CD4-positive, alpha-beta T cell treated with Interleukin-6 at 100 ng/mL for 8 hours (primary cell): Measurements from ENCODE around the gene SCAF4.
"Not testable (repeated sequence)": the region's sequence is repeated elsewhere in the genome, so short reads cannot be mapped to it uniquely, and the experiment has no call there.

Experiments used
- DNase-seq: peaks from one replicate; pipeline ENCODE4 v3.0.0-alpha.2; 2020; ENCODE audit warnings: mixed read lengths, low spot score

SCAF4 gene

DNA sequence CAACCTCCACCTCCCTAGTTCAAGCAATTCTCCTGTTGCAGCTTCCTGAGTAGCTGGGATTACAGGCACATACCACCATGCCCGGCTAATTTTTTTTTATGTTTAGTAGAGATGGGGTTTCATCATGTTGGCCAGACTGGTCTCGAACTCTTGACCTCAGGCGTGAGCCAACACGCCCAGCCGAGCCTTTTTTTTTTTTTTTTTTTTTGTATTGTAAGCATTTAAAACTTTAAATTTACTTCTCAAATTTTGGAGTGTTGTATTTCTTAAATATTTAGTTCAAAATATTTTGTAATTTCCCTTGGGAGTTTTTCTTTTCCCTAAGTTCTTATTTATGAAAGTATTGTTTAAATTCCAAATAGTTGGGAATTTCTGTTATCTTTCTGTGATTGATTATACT lies 9.2 kb upstream of the SCAF4 start:
- DNase-seq, result no peak

DNA sequence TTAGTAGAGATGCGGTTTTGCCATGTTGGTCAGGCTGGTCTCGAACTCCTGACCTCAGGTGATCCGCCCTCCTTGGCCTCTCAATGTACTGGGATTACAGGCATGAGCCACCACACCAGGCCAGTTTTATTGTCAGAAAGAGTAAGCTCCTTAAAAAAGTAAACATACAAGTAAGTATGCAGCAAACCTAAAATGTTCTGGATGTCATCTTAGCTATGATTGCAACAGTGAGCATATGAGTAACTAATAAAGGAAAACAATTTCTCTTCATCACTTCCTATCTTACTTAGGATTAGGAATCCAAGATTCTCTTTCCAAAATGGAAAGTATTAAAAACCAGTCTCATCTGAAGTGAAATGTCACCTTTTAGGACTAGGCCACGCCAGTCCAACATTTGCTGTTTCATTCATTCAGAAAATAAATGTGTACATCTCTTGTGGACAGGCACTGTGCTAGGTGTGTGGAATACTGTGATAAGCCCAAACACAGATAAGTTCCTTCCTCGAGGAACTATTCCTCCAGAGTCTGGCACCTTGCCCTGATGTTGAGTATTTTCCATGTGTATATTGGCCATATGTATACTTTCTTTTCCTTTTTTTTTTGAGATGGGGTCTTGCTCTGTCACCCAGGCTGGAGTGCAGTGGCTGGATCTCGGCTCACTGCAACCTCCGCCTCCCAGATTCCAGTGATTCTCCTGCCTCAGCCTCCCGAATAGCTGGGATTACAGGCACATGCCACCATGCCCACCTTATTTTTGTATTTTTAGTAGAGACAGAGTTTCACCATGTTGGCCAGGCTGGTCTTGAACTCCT lies 5.9 kb upstream of the SCAF4 start:
- not testable (repeated sequence) for DNase-seq

DNA sequence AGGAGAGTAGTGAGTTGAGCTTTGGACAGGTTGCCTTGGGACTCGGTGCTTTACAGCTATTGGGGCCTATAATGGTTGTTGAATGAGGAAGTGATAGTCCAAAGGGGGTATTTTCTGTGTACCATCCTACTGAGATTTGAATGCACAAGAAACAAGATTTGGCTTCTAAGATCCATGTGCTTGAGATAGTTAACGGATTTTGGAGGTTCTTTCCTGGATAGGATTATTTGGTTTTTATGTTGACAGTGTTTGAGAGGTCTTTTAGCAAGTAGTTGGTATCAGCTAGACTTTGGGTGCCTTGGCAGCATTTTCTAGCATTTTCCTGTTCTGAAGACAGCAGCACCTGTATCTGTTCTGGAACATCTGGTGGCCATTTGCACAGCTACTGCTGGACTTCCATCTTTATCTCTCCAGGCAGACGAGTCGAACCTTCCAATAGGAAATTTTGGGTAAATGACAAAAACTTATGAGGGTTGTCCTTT lies 3.6 kb upstream of the SCAF4 start:
- no peak for DNase-seq

DNA sequence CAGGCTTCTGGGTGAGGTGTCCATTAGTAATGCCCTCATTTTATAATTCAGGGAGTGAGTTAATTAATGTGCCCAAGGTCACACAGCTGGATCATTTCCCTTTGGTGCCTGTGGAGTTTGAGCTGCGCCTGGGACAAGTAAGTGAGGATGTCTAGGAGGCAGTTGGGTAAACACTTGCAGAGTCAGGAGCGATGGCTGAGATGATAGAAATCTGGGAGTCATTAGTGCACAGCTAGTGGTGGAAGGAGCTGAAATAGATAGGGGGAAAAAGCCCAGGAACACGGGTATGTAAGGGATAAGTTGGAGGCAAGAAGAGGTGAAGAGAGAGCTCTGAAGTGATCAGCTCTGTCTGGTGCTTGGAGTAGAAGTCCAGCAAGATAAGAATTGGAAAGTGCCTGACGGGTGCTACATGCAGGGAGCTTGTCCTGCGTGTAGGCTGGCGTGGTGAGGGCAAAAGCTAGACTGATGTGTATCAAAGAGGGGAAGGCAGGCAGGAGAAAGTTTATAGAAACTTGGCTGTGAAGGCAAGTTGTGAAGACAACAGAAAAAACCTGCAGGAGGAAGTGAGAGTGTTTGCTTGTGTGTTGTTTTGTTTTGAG lies 1.7 kb upstream of the SCAF4 start:
- no peak for DNase-seq

DNA sequence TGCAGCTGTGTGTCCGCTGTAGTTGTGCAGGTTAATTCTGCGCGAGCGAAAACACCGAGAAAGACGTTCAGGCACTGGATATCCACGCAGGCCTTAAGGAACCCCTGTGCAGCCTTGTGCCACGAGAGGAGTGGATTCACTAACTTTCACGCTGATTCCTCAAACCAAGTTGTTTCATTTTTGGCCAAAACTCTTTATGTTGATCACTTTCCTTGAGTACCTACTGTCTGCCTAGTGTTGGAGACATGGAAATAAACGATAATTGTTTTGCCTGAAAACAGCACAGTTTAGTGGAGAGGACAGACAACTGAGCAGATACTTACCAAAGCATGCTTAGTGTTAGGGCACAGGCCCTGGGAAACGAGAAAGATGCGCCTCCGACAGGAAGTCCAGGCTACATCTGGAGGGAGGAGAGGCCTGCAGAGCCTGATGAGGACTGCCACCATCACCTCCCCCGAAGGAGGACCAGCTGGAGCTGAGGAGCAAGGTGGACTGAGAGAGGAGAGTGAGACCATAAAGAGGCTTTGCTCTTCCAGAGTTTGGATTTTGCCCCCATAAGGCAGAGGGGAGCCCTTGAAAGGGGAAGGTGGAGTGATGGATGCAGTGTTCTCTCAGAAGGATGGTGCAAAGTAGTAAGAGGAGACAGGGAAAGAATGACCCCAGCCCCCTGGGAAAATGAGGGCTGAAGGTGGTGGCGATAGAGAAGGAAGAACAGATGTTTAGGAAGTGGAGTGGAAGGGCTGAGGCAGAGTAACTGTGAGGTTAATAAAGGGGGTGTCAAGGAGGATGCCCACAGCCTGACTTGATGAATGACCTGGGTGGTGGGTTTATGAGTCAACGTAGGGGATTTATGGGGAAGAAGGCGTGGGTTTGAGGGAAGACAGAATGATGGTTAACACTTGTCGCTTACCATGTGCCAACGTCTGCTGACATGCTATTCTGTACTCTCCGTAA lies 956 bp upstream of the SCAF4 start:
- peak; percentile 3 for DNase-seq

DNA sequence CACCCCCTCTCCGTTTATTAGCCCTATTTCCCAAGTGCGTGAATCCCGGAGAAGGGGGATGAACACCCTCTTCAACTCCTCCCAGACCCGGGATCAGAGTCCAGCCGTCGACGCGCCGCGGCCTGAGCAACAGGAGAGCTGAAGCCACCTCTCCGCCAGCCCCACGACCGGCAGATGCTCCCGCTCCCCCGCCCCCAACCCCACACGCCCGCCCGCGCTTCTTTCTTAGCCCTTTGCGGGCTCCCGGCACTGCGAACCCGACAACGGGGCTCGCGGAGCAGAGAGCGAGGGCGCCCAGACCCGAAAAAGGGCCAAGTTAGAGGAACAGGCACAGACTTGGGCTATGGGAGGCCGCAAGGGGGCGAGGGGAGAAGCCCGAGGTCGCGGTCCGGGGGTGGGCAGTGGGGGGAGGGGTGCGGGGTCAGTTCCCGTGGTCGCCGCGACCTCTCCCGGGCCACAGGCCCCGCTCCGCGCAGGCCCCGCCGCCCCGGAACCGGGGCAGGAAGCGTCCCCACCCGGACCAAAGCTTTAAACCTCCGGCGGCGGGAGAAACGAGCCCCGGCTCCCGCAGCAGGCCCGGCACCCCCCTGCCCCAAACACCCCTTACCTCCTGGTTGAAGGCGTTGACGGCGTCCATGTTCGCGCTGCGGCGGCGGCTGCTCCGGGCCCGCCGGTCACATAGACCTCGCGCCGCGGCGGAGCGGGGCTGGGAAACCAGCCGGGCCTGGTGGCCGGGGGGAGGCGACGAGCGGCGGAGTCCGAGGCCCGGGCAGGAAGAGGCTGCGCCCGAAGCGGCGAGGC lies 662 bp downstream of the SCAF4 start:
- DNase-seq, result peak; percentile 26

DNA sequence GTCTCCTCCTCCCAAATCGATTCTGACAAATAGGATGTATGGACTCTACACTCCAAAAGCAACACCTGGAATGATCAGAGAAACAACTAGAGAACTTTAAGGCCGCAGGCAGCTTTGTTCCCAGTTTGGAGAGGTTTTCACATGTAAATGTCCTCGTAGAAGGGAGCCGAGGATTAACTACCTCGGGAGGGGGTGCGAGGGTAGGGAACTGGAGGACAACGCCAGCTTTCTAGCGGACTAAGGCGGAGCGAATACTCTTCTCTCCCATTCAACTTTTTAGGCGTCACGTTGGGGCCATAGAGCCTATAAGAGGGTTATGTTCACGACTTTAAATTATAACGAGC lies 1.2 kb downstream of the SCAF4 start:
- no peak for DNase-seq

DNA sequence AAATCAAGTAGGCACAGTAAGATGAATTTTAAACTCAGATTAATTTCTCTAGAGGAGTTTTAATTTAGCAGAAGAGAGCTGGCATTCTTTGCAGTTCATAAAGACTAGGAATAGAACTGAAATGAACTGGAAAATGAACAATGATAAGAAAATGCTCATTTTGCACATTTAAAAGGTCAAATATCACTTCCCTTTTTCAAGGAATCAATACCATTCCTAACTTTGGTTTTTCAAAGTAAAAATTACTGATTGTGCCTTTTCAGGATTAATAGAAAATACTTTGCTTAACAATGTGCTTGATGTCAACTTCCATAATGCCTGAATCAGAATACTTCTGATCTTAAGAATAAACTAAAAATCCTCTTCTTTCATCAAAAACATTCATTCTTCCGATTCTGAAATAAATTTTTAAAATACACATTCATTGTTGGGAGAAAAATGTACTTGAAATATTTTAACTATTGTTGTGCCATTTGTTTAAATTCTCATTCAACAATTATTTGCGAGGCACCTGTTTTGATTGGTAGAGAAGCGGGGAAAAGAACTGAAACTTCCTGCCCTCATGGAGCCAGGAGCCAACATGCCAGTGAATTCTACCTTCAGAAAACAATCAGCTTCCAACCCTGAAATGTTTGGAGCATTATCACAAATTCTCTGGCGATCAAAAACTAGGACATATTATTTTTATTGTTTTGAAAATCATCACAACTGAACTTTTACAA lies 2.1 kb downstream of the SCAF4 start:
- DNase-seq, result no peak

DNA sequence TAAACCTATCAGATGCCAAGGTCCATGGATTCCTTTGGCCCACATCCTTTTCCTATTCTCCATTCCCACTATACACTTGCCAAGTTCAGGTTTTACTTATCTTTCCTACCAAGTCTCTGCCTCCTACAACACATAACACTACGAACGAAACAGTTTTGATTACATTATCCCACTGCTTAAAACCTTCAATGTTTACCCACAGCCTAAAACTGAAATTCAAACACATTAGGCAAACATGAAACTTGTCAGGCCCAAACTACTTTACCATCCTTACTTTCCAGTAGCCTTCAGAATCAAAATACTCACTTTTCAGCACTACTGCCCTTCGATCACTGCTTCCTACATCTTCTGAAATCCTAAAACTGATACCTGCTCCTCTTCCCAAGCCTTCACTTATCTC lies 3.0 kb downstream of the SCAF4 start:
- no peak for DNase-seq

DNA sequence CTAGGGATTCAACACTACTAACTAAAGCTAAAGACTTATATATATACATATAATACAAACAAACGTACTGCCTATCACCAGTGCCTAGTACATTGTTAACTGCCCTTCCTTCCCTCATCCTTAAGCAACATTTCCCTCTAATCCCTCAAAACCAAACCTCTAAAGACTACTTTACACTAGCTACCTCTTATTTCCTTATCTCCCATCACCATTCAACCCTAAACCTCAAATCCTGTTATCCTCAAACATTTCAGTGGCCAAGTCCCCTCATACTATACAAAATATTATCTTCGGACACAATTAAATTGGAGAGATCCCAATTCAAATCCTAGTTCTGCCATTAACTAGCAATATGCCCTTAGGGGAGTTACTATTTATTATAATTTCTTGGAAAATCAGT lies 3.7 kb downstream of the SCAF4 start:
- no peak for DNase-seq

DNA sequence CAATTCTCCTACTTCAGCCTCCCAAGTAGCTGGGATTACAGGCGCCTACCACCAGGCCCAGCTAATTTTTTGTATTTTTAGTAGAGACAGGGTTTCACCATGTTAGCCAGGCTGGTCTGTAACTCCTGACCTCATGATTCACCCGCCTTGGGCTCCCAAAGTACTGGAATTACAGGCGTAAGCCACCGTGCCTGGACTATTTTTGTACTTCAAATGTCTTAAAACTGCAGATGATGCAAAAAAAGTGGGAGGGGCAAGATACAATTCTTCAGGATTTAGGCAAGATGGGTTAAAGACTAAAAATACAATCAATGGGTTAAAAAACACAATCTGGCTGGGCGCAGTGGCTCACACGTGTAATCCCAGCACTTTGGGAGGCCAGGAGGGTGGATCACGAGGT lies 4.7 kb downstream of the SCAF4 start:
- no peak for DNase-seq

DNA sequence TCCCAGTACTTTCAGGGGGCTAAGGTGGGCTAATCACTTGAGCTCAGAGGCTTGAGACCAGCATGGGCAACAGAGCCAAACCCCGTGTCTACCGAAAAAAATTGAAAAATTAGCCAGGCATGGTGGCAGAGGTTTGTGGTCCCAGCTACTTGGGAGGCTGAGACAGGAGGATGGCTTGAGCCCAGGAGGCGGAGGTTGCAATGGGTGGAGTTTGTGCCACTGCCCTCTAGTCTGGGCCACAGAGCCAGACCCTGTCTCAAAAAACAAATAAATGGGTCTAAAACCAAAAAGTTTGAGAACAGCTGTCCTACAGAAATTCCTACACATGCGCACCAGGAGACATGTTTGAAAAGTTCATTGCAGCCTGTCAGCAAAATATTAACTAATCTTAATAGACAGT lies 5.5 kb downstream of the SCAF4 start:
- DNase-seq, result no peak

DNA sequence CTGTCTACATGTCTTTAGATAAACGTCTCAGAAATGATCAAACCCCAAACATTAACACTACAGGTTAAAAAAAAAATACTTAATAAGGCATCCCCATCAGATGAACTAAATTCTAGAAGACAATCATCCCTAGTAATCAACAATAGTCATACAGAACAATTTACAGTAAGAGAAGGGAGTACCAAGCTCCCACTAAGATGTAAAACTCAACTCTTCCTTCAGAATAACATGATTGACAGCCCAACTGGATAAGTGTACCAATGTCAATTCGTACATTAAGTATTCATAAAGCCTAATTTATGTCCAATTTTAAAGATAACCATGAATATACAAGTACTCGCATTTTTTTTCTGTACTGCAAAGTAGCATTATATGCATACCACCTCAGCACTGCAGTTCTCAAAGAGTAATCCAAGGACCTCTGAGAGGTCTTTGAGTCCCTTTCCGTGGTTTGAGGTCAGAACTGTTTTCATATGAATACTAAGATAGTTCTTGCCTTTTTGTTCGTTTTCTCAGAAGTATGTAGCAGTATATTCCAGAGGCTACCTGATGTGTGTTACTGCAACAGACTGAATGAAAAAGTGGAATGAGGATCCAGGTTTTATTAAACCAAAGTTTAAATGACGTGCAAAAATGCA lies 6.6 kb downstream of the SCAF4 start:
- no peak for DNase-seq

DNA sequence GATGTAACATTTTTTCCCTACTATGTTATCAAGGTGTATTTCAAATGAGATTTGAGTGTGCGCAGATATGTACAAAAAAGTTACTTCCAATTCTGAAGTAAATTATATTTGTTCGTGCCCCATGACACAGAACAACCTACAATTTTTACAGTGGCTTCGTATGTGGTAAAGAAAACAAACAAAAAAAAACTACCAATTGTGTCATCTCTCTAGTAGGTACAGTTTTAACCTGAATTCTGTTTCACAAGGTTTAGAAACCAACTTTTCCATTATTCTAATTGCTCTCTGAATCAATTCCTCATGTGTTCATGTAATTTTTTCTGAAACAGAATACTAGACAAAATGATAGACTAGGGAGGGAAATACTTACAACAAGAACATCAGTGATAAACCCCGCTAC lies 7.4 kb downstream of the SCAF4 start:
- no peak for DNase-seq

DNA sequence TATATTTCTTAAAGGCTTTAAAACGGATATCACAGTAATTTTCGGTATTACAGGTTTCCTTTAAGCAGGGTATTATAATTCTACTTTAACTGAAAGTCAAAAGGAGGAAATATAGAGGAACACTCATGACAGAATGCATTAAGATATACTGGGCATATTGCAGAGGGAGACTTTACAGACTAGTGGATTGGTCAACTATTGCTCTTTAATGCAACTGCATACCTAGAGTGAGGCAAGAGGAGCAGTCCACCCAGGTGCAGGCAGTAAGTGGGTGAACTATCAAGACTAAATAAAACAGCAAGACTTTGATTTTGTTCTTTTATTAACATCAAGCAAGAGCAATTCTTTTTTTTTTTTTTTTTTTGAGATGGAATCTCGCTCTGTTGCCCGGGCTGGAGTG lies 10.5 kb downstream of the SCAF4 start:
- DNase-seq, result no peak

DNA sequence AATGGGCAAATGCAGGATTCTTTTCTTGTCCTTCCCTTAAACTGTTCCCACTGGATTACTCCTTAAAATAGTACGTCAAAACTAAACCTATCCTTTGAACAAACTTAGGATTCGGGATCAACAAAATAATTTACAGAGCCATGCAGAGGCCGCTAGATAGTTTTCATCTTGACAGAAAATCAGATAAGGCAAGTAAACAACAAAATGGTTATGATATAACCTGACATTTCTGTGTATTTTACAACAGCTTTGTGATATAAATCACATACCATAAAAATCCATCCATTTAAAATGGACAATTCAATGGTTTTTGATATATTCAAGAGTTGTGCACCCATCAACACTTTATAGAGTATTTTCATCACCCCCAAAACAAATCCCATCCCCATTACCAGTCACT lies 11.2 kb downstream of the SCAF4 start:
- no peak for DNase-seq

DNA sequence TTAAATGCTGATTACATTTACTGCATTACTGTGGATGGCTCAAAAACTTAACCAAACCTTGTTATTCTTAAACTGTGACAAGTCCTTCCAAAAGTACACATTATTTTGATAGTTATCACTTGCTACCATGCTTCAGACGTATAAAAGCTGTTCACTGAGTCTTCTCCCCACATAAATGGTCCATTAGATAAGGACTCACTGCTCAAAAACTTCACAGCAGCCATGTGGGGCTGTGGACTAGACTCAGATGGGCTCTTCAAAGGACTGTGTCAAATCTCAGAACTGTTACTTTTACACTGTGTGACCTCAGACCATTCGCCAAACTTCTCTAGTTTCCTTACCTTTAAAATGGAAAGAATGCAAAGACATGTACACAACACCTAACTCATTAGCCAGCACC lies 11.6 kb downstream of the SCAF4 start:
- DNase-seq, result no peak

DNA sequence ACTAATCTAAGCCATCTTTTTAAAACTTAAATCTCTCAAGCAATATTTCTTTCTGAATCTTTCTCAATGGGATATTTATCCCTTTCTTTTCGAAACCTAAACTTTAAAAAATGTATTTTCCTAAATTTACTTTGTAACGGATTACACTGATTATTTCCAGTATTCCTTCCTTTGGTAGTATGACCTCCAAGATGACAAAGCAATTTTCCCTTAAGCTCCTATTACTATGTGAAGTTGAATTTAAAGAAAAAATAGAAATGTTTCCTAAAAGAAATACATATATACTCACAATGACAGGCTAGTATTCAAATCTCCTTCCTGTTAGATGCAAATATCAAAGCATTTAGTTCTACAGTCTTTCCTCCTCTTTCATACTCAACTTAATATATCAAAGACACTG lies 15.8 kb downstream of the SCAF4 start:
- DNase-seq, result no peak

DNA sequence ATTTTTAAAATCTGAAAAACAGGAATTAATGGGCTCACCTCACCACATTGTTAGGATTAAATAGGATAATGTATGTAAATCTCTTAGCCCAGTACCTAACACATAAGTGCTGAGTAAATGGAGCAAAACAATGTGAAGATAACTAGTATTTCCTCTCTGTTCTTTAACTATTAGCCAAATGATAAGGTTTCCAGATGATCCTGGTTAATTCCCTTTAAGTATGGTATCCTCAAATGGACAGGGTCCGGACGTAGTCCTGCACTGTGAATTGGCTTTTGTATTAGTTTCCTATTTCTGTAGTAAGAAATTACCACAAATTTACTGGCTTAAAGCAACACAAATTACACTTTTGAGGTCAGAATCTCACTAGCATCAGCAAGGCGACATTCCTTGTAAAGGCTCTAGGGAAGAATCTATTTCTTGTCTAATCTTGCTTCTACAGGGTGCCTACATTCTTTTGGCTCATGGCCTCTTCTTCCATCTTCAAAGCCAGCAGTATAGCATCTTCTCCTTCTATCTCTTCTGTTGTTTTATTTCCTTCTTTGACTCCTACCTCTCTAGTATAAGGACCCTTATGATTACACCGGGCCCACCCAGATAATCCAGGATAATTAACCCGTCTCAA lies 17.1 kb downstream of the SCAF4 start:
- no peak for DNase-seq
